HepG2 (cell line): ENCODE measurements around the gene CATSPERD. TPM values are rescaled to one million over a fixed set of nuclear protein-coding genes. Genes with fewer than 3 reads are reported as not detected.

Source experiments
- BRCA1 ChIP-seq: sonication (generic); formaldehyde crosslinking; IDR thresholded peaks from 2 replicates; pipeline ENCODE4 v1.4.0; 2020; ENCODE audit warnings: missing genetic modification reagents
- BRD4 ChIP-seq: sonication (generic); formaldehyde crosslinking; IDR thresholded peaks from 2 replicates; pipeline ENCODE4 v1.4.0; 2020; ENCODE audit warnings: missing genetic modification reagents
- CENPT ChIP-seq: sonication (generic); formaldehyde crosslinking; IDR thresholded peaks from 2 replicates; pipeline ENCODE4 v1.8.0; 2022; ENCODE audit warnings: low read depth, mild to moderate bottlenecking, moderate library complexity, missing genetic modification reagents
- HMG20B ChIP-seq: conservative IDR thresholded peaks from 2 replicates; pipeline ENCODE4 v1.6.1; 2016; ENCODE audit warnings: missing genetic modification reagents, missing compliant biosample characterization
- HMGA1 ChIP-seq: sonication (generic); formaldehyde crosslinking; conservative IDR thresholded peaks from 2 replicates; pipeline ENCODE4 v1.4.0; 2020; ENCODE audit warnings: missing genetic modification reagents
- KLF6 ChIP-seq: IDR thresholded peaks from 2 replicates; pipeline ENCODE4 v1.8.0; 2016; ENCODE audit warnings: missing biosample characterization, missing genetic modification reagents
- SCMH1 ChIP-seq: sonication (generic); formaldehyde crosslinking; IDR thresholded peaks from 2 replicates; pipeline ENCODE4 v1.9.0; 2021; ENCODE audit warnings: missing genetic modification reagents, mild to moderate bottlenecking, borderline replicate concordance
- ZNF230 ChIP-seq: sonication (generic); formaldehyde crosslinking; IDR thresholded peaks from 2 replicates; pipeline ENCODE4 v1.4.0; 2020; ENCODE audit warnings: mild to moderate bottlenecking, missing genetic modification reagents
- ZNF234 ChIP-seq: sonication (generic); formaldehyde crosslinking; conservative IDR thresholded peaks from 2 replicates; pipeline ENCODE4 v1.5.1; 2020; ENCODE audit warnings: mild to moderate bottlenecking, missing genetic modification reagents
- ZNF30 ChIP-seq: sonication (generic); formaldehyde crosslinking; IDR thresholded peaks from 2 replicates; pipeline ENCODE4 v1.5.0; 2020; ENCODE audit warnings: mild to moderate bottlenecking, missing genetic modification reagents
- ZNF383 ChIP-seq: sonication (generic); formaldehyde crosslinking; IDR thresholded peaks from 2 replicates; pipeline ENCODE4 v1.4.0; 2020; ENCODE audit warnings: missing genetic modification reagents, mild to moderate bottlenecking, borderline replicate concordance
- ZNF451 ChIP-seq: sonication (generic); formaldehyde crosslinking; IDR thresholded peaks from 2 replicates; pipeline ENCODE4 v1.5.0; 2020; ENCODE audit warnings: mild to moderate bottlenecking, missing genetic modification reagents
- ZNF546 ChIP-seq: sonication (generic); formaldehyde crosslinking; conservative IDR thresholded peaks from 2 replicates; pipeline ENCODE4 v1.8.1; 2023; ENCODE audit warnings: mild to moderate bottlenecking, missing genetic modification reagents
- ZNF549 ChIP-seq: sonication (generic); formaldehyde crosslinking; IDR thresholded peaks from 2 replicates; pipeline ENCODE4 v1.5.0; 2020; ENCODE audit warnings: missing genetic modification reagents
- ZNF558 ChIP-seq: sonication (generic); formaldehyde crosslinking; IDR thresholded peaks from 2 replicates; pipeline ENCODE4 v1.9.0; 2022; ENCODE audit warnings: mild to moderate bottlenecking, missing genetic modification reagents, borderline replicate concordance
- polyA plus RNA-seq, 8 experiments: library from polyadenylated mRNA; depleted of rRNA in 3 of 8; stranded (reverse) in 7 of 8; unstranded in 1 of 8; fragments of >200 nt; fragmentation: Illumina TruSeq in 4 of 8; extraction: Trizol in 4 of 8; gene quantifications; 2 replicates each; pipeline versions ENCODE4 v1.2.1 to v1.2.3, GENCODE V29; 2011 to 2016; ENCODE audit warnings: low read depth in 4 of 8, missing spikeins in 1 of 8, mixed read lengths in 1 of 8; ENCODE audit not compliant: insufficient read depth in 1 of 8
- total RNA-seq, 5 experiments: library from RNA; depleted of rRNA; stranded (reverse); fragments of >200 nt; fragmentation: Illumina TruSeq; extraction: Trizol; gene quantifications; 2 replicates each; pipeline ENCODE4 v1.2.3, GENCODE V29; 2016; ENCODE audit warnings: low read depth in 1 of 5
- TF ChIP-seq, protein P1 (sequence below): IDR thresholded peaks from 2 replicates; pipeline ENCODE4 v1.6.1; 2016
- TF ChIP-seq, protein P2 (sequence below): IDR thresholded peaks from 2 replicates; pipeline ENCODE4 v1.6.1; 2018; ENCODE audit warnings: missing genetic modification reagents, mild to moderate bottlenecking, missing compliant biosample characterization
- TF ChIP-seq, protein P3 (sequence below): sonication (generic); formaldehyde crosslinking; IDR thresholded peaks from 2 replicates; pipeline ENCODE4 v1.4.0; 2020; ENCODE audit warnings: mild to moderate bottlenecking, missing genetic modification reagents, borderline replicate concordance
- TF ChIP-seq, protein P4 (sequence below): sonication (generic); formaldehyde crosslinking; IDR thresholded peaks from 2 replicates; pipeline ENCODE4 v1.4.0; 2020; ENCODE audit warnings: missing genetic modification reagents
- TF ChIP-seq, protein P5 (sequence below): sonication (generic); formaldehyde crosslinking; IDR thresholded peaks from 2 replicates; pipeline ENCODE4 v1.5.1; 2020; ENCODE audit warnings: mild to moderate bottlenecking, missing genetic modification reagents, moderate library complexity
- TF ChIP-seq, protein P6 (sequence below): sonication (generic); formaldehyde crosslinking; IDR thresholded peaks from 2 replicates; pipeline ENCODE4 v1.4.0; 2020; ENCODE audit warnings: missing genetic modification reagents

Gene CATSPERD
- total and polyA plus RNA-seq, 2 of the 13 experiments (the other 11 are each of a cell fraction or from before 2014, with no cell fraction given): 0.04 TPM; not detected in 1

DNA sequence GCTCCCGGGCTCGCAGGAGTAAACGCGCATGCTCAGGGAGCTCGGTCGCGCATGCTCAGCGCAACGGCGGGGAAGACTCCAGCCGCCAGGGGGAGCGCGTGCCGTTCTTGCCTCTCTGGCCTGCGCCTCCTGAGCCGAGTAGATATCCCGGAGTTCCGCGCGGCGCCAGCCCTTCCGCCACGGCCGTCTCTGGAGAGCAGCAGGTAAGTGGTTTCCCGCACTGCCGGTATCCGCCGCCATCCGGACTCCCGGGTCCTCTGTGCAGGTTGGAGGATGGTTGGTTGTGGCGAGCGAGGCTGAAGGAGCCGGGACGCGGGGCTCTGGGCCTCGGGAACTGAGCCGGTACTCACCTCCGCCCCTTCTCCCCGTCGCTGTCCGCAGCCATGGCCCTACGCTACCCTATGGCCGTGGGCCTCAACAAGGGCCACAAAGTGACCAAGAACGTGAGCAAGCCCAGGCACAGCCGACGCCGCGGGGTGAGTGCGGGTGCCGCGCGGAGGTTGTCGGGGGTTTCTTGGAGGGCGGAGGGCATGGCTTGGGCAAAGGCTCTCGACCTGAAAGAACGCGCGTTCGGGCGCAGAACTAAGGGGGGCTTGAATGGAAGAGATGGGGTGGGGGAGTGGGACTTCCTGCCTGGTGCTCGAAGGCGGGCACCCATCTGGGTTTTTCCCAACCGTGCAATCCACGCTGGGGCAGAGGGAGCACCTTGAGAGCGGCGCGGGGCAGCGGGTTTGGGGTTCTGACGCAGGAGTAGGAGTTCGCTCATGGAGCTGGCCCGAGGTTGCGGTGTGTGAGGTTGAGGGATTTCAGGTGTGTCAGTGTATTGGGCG lies 30.1 kb upstream of the CATSPERD start, which contains the start of gene RPL36 (continued):
- TF ChIP-seq, protein P1, sequence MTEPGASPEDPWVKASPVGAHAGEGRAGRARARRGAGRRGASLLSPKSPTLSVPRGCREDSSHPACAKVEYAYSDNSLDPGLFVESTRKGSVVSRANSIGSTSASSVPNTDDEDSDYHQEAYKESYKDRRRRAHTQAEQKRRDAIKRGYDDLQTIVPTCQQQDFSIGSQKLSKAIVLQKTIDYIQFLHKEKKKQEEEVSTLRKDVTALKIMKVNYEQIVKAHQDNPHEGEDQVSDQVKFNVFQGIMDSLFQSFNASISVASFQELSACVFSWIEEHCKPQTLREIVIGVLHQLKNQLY: no peak
- TF ChIP-seq BRCA1 (peak; percentile 91), CENPT (CRISPR knock-in tag) (peak; percentile 74; the same call in 1 of the 2 replicates), ZNF234 (CRISPR knock-in tag) (peak; percentile 56; the same call in 1 of the 2 replicates), ZNF383 (CRISPR knock-in tag) (peak; percentile 86; the same call in 1 of the 2 replicates), ZNF558 (CRISPR knock-in tag) (no peak), BRD4 (peak; percentile 92), HMGA1 (CRISPR knock-in tag) (no peak), ZNF546 (peak; percentile 88), SCMH1 (no peak), ZNF30 (CRISPR knock-in tag) (0 out of 2 replicates have a peak, but pooled peaks have one; percentile 0), ZNF451 (peak; percentile 80), KLF6 (CRISPR knock-in tag) (peak; percentile 89), ZNF230 (CRISPR knock-in tag) (peak; percentile 95; the same call in 1 of the 2 replicates), ZNF549 (CRISPR knock-in tag) (no peak), HMG20B (CRISPR knock-in tag) (no peak)
- TF ChIP-seq, protein P2, sequence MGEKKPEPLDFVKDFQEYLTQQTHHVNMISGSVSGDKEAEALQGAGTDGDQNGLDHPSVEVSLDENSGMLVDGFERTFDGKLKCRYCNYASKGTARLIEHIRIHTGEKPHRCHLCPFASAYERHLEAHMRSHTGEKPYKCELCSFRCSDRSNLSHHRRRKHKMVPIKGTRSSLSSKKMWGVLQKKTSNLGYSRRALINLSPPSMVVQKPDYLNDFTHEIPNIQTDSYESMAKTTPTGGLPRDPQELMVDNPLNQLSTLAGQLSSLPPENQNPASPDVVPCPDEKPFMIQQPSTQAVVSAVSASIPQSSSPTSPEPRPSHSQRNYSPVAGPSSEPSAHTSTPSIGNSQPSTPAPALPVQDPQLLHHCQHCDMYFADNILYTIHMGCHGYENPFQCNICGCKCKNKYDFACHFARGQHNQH (CRISPR knock-in tag): peak; percentile 88
- TF ChIP-seq, protein P3, sequence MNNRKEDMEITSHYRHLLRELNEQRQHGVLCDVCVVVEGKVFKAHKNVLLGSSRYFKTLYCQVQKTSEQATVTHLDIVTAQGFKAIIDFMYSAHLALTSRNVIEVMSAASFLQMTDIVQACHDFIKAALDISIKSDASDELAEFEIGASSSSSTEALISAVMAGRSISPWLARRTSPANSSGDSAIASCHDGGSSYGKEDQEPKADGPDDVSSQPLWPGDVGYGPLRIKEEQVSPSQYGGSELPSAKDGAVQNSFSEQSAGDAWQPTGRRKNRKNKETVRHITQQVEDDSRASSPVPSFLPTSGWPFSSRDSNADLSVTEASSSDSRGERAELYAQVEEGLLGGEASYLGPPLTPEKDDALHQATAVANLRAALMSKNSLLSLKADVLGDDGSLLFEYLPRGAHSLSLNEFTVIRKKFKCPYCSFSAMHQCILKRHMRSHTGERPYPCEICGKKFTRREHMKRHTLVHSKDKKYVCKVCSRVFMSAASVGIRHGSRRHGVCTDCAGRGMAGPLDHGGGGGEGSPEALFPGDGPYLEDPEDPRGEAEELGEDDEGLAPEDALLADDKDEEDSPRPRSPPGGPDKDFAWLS (CRISPR knock-in tag): no peak
- TF ChIP-seq, protein P4, sequence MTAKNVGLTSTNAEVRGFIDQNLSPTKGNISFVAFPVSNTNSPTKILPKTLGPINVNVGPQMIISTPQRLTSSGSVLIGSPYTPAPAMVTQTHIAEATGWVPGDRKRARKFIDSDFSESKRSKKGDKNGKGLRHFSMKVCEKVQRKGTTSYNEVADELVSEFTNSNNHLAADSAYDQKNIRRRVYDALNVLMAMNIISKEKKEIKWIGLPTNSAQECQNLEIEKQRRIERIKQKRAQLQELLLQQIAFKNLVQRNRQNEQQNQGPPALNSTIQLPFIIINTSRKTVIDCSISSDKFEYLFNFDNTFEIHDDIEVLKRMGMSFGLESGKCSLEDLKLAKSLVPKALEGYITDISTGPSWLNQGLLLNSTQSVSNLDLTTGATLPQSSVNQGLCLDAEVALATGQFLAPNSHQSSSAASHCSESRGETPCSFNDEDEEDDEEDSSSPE (CRISPR knock-in tag): peak; percentile 29; the same call in 1 of the 2 replicates
- TF ChIP-seq, protein P5, sequence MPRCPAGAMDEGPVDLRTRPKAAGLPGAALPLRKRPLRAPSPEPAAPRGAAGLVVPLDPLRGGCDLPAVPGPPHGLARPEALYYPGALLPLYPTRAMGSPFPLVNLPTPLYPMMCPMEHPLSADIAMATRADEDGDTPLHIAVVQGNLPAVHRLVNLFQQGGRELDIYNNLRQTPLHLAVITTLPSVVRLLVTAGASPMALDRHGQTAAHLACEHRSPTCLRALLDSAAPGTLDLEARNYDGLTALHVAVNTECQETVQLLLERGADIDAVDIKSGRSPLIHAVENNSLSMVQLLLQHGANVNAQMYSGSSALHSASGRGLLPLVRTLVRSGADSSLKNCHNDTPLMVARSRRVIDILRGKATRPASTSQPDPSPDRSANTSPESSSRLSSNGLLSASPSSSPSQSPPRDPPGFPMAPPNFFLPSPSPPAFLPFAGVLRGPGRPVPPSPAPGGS (CRISPR knock-in tag): peak; percentile 85
- TF ChIP-seq, protein P6, sequence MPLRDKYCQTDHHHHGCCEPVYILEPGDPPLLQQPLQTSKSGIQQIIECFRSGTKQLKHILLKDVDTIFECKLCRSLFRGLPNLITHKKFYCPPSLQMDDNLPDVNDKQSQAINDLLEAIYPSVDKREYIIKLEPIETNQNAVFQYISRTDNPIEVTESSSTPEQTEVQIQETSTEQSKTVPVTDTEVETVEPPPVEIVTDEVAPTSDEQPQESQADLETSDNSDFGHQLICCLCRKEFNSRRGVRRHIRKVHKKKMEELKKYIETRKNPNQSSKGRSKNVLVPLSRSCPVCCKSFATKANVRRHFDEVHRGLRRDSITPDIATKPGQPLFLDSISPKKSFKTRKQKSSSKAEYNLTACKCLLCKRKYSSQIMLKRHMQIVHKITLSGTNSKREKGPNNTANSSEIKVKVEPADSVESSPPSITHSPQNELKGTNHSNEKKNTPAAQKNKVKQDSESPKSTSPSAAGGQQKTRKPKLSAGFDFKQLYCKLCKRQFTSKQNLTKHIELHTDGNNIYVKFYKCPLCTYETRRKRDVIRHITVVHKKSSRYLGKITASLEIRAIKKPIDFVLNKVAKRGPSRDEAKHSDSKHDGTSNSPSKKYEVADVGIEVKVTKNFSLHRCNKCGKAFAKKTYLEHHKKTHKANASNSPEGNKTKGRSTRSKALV (CRISPR knock-in tag): peak; percentile 87
